ELR (cell line): ENCODE measurements around the gene CENPX.

Experiments
- DNase-seq: peaks from one replicate; pipeline ENCODE4 v3.0.0-alpha.2; 2015; ENCODE audit warnings: low read depth

CENPX gene

DNA sequence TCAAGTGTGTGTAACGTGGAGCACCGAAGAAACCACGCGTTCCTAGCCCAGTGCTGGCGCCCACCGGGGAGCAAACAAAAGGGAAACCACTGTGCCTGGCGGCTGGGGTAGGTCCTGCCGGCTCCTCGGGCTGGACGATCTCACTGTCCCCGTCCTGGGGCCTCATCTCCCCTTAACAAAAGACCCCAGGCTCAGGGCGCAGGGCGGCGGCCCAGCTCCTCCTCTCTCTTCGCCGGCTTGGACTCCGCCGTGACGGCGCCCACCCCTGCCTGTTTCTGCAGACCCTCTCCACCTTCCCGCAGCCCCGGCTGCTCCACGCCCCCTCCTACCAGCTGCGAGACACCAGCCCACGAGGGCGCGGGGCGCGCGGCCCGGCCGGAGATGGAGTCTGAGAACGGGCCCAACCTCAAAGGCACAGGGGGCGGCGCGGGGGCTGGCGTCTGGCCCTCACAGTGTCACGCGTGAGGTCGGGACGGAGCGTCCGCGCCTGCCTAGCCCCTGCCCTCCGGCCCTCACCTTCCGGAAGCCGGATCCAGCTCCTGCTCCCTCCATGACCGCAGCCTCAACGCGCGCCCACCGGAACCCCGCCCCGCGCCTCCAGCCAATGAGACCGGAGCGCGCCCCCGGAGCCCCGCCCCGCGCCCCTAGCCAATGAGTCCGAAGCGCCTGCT is at the start of gene CENPX:
Gene CENPX (minus strand): TSS at position 569 of the 671 bp plus-strand sequence. CDS start 17 bp downstream, at position 552.
- peak; percentile 43 for DNase-seq

GRCh38 chr17:82070611-82071010 is 47.9 kb upstream of the CENPX start:
- no peak for DNase-seq

DNA sequence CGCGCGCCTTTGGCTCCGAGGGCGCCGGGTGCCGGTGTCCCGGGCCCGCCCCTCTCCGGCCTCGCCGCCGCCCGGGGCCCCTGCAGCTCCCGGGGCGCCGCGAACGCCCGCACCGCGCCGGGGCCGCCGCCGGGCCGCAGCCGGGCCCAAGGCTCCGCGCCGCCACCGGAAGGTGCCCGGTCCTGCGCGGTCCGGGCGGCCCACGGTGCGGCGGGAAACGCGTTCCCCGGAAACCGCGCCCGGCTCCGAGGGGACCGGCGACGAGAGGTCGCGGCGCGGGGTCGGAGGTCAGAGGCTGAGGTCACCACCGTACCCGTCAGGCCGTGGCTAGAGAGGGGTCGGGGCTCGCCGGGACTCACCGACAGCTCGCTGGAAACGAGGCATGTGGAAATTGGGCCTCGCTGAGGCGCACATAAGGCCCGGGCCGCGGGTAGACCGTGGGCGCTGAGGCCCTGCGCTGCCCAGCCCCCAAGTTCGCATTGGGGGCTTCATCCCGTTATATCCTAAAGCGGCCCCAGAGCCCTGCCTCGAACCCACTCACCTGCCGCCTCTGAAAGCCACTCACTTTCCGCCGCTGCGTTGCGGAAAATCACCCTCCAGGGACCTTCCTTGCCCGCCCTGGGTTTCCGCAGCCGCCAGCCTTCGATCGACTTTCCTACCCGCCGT is 43.1 kb upstream of the CENPX start, which contains the start of gene DUS1L:
Gene DUS1L (minus strand): TSS at position 167 of the 666 bp plus-strand sequence. CDS start 745 bp downstream, outside the sequence.
- DNase-seq, result peak; percentile 68

DNA sequence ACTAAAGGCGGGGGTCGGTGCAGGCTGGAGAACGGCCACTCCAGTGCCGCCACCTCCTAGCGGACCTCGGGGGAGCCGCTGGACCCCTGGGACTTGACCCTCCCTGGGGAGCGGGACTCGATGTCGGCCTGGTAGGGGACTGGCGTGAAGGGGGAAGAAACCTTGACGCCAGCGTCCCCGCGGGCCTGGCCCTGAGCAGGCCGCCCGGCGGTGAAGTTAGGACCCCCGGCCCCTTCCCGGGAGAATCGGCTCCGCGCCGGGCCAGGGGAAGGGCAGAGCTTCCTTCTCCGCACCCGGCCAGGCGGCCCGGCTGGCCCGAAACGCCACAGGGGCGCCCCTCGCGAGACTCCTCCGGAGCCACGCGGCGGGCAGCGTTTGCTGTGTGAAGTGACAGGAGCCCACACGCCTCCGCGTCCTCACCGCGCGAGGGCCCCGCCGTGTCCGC is 42.5 kb upstream of the CENPX start:
- DNase-seq, result peak; percentile 57

GRCh38 chr17:82064433-82065192 is 41.9 kb upstream of the CENPX start:
- DNase-seq, result no peak

GRCh38 chr17:82063424-82064415 is 41.0 kb upstream of the CENPX start:
- no peak for DNase-seq

DNA sequence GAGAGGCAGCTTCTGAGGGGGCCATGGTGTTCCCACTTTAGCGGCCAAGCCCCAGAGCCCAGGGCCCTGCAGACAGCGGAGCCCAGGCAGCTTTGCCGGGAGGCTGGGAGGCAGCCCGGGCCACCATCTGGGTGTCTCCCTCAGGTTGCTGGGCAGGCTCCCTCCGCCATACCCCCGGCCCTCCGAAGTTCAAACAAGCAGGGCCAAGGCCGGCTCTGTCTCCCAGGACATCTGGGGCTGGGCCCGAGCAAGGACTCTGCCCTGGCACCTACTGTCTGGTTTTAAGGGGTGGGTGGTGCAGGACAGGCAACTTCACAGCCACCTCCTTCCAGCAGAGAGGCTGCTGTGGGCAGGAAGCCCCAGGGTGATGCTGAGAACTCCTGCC is 40.3 kb upstream of the CENPX start:
- DNase-seq, result no peak

DNA sequence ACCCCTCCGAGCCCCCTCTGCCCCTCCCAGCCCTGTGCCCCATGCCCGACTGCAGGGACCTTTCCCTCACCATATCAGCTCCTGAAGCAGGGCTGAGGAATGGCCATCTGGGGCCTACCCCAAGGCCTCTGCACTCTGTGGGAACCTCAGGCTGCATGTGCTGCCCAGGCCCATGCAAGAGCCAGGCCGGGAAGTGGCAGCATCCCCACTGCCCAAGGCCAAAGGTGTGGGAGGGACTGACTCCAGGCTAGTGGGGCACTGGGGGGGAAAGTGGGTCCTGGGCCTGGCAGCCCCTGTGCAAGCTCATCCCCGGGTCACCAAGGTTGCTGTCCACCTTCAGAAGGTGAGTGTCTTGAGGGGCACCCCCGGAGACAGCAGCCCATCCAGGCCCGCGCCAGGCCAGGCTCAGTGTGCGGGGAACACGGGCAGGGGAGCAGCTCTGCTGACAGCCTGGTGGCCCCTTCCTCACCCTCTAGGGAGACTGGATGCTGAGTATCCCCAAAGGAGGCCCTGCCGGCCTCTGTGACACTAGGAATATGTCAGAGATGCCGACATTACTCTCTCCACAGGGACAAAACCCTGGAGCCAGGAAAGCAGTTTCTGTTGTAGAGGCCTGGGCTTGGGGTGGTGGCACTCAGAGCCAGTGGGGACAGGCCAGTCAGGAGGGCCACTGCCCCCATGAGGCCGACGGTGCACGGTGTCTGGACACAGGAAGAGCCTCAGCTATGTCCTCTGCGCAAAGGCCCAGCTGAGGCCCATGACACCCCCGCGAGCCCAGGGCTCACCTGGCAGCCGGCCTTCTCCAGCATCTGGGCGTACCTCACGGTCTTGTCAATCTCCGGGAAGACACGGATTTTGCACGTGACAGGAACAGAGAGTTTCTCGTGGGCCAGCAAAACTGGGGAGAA is 39.7 kb upstream of the CENPX start:
- DNase-seq, result no peak

- no peak for DNase-seq
Observed at GRCh38 chr17:82061047-82061925, 38.6 kb upstream of the CENPX start.

- DNase-seq, result no peak
Observed at GRCh38 chr17:82060614-82061013, 37.9 kb upstream of the CENPX start.

- no peak for DNase-seq
Observed at GRCh38 chr17:82060001-82060380, 37.3 kb upstream of the CENPX start.

GRCh38 chr17:82059272-82060000 is 36.8 kb upstream of the CENPX start:
- DNase-seq, result no peak

DNA sequence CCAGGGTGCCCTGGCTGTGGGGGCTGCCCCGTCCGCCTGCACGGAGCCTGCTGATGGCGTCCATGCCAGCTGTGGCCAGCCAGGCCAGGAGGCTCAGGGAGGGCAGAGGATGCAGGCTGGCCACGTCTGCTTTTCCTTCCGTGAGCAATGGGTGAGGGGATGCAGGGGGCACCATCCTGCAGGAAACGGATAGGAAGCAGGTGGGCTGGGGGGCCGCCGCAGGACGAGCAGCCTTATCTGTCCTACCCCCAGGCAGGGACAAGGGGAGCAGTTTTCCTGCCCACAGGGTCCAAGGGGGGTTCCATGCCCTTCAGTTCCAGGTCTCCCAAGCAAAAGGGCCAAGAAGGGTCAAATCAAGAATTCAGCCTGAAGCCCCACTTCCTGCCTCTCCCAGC is 36.2 kb upstream of the CENPX start:
- DNase-seq, result no peak

GRCh38 chr17:82058230-82058854 is 35.7 kb upstream of the CENPX start:
- no peak for DNase-seq

- DNase-seq, result no peak
Observed at GRCh38 chr17:82056729-82057621, 34.3 kb upstream of the CENPX start.

DNA sequence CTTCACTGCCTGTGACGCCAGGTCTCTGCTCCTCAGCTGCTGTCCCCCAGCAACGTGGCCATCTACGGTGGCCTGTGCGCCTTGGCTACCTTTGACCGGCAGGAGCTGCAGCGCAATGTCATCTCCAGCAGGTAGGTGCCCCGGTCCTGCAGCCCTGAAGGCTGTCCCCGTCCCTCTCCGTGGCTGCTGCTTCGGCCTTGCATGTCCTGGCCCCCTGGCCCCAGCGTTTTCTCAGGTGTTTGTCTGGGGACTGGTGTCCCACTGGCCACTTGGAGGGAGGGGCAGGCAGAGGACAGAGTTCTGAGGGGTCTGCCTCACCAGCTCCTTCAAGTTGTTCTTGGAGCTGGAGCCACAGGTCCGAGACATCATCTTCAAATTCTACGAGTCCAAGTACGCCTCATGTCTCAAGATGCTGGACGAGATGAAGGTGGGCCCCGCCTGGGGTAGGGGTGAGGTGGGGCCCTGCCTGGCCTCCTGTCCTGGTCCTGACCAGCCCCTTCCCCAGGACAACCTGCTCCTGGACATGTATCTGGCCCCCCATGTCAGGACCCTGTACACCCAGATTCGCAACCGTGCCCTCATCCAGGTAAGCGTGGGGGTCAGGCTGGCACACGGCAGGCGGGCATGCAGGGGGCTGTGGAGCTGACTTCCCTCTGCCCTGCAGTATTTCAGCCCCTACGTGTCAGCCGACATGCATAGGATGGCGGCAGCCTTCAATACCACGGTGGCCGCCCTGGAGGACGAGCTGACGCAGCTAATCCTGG is 33.5 kb upstream of the CENPX start:
- DNase-seq, result no peak
